IPS DF 4.7 (cell line): Measurements from ENCODE around the gene OR2H1.

Experiments used
- DNase-seq: peaks from one replicate; pipeline ENCODE4 v3.0.0-alpha.2; 2013; ENCODE audit warnings: low spot score; ENCODE audit errors: extremely low read depth

Gene OR2H1

DNA sequence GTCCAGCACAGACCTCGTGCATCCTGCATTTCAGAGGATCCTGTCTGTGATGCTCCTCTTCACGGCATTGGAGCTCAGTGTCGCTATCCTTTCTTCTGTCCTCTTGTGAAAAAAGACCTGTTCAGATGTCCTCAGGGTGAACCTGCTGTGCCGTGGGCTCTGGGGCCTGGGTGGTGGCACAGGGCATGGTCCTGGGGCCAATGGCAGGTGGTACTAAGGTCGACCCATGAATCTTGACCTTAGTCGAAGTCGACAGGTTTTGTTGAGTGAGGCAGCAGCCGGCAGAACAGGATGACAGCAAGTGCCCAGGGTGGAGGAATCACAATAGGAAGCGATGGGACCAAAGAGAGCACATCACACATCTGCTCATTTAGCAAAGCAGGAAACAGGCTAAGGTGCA is 52.8 kb downstream of the OR2H1 start:
- DNase-seq, result no peak

DNA sequence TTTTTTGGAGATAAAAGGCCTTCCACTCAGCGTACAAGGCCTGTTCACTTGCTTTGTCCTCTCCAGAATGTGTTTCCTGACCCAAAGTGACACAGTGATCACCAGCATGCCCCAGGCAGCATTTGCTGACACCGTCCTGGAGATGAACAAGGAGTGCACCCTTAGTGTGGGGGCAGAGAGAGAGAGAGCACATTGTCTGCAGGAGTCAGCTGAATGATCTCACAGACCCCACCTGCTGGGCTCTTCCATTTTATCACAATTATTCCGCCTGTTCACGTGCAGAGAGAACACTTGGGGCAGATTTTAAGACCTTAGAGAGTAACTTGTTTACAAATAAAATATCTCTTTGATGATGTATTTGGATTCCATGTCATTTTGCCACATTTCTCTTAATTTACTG is 53.2 kb downstream of the OR2H1 start:
- DNase-seq, result no peak

- DNase-seq, result no peak
Measured at GRCh38 chr6:29510746-29511300, 53.9 kb downstream of the OR2H1 start.
